Keratinocyte (primary cell): ENCODE data around the gene PRR14.

Source experiments
- CTCF ChIP-seq, 3 experiments: IDR thresholded peaks in 1 of 3; conservative IDR thresholded peaks in 1 of 3; optimal IDR thresholded peaks in 1 of 3; 2 replicates in 2 of 3; 3 replicates in 1 of 3; pipeline versions ENCODE3 to v1.5.1; 2011; ENCODE audit warnings: low read length in 3 of 3, mild to moderate bottlenecking in 3 of 3, moderate library complexity in 2 of 3, control low read depth in 1 of 3, inconsistent platforms in 1 of 3; ENCODE audit not compliant: insufficient read depth in 2 of 3; ENCODE audit errors: extremely low read depth in 1 of 3
- EZH2 ChIP-seq: IDR thresholded peaks from one replicate; pipeline ENCODE4 v1.6.1; 2012; ENCODE audit warnings: inconsistent platforms, mild to moderate bottlenecking, low read length, moderate library complexity

DNA sequence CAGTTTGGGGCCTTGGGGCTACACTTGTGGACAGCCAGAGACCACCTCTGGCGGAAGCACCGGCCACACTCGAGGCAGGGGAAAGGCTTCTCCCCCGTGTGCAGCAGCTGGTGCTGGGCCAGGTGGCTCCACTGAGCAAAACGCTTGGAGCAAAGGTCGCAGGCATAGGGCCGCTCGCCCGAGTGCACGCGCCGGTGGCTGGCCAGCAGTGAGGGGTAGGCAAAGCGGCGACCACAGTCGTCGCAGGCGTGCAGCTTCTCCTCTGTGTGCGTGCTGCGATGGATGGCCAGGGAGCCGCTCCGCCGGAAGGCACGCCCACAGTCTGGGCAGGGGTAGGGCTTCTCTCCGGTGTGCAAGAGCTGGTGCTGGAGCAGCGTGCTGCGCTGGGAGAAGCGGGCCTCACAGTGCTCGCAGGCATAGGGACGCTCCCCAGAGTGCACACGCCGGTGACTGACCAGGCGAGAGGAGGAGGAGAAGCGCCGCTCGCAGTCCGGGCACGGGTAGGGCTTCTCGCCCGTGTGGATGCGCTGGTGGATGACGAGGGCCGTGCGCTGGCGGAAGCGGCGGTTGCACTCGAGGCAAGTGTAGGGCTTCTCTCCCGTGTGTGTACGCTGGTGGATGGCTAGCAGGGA lies 46.3 kb upstream of the PRR14 start:
- TF ChIP-seq CTCF (optimal IDR thresholded peaks at IDR 0.05 in 1 of 3, IDR thresholded peaks at IDR 0.05 in 1 of 3, conservative IDR thresholded peaks at IDR 0.05 in 1 of 3; ENCODE audit: extremely low read depth in 1 of 3, insufficient read depth in 2 of 3, low read length in 3 of 3) (no peak), EZH2 (no peak)
